Measurements from ENCODE around the gene SH3BP4.

Gene SH3BP4

GRCh38 chr2:234971496-234971895 lies 19.7 kb downstream of the SH3BP4 start:
- Histone ChIP-seq H3K27me3 (no peaks in the 10 kb centered on the region), H3K9me3 (no peaks in the 10 kb centered on the region; the same call in 1 of the 2 replicates), H3K4me1 (peaks cover 2% of the 10 kb centered on the region; the same call in 1 of the 2 replicates), H3K36me3 (peaks cover 2% of the 10 kb centered on the region; the same call in 1 of the 2 replicates), H3K4me3 (ENCODE audit: low read depth, low read length) (no peak overlapping the region)
- DNase-seq = no peak
- TF ChIP-seq, protein P1, sequence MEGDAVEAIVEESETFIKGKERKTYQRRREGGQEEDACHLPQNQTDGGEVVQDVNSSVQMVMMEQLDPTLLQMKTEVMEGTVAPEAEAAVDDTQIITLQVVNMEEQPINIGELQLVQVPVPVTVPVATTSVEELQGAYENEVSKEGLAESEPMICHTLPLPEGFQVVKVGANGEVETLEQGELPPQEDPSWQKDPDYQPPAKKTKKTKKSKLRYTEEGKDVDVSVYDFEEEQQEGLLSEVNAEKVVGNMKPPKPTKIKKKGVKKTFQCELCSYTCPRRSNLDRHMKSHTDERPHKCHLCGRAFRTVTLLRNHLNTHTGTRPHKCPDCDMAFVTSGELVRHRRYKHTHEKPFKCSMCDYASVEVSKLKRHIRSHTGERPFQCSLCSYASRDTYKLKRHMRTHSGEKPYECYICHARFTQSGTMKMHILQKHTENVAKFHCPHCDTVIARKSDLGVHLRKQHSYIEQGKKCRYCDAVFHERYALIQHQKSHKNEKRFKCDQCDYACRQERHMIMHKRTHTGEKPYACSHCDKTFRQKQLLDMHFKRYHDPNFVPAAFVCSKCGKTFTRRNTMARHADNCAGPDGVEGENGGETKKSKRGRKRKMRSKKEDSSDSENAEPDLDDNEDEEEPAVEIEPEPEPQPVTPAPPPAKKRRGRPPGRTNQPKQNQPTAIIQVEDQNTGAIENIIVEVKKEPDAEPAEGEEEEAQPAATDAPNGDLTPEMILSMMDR (IDR thresholded peaks at IDR 0.05; ENCODE audit: low read depth, low read length) = no peak

- Histone ChIP-seq H3K4me3 (ENCODE audit: low read depth, low read length) (no peak overlapping the region), H3K4me1 (peaks cover 2% of the 10 kb centered on the region; the same call in 1 of the 2 replicates), H3K36me3 (peaks cover 2% of the 10 kb centered on the region; the same call in 1 of the 2 replicates), H3K27me3 (no peaks in the 10 kb centered on the region), H3K9me3 (no peaks in the 10 kb centered on the region; the same call in 1 of the 2 replicates)
- TF ChIP-seq, protein P1 (IDR thresholded peaks at IDR 0.05; ENCODE audit: low read depth, low read length) = no peak
- DNase-seq = no peak
Observed at GRCh38 chr2:234973008-234973407, 21.2 kb downstream of the SH3BP4 start.

GRCh38 chr2:234974501-234975385 lies 22.9 kb downstream of the SH3BP4 start:
- TF ChIP-seq, protein P1 (IDR thresholded peaks at IDR 0.05; ENCODE audit: low read depth, low read length) = no peak
- no peak for DNase-seq
- Histone ChIP-seq H3K4me3 (ENCODE audit: low read depth, low read length) (no peak overlapping the region), H3K9me3 (peaks cover 2% of the 10 kb centered on the region), H3K27me3 (no peaks in the 10 kb centered on the region), H3K36me3 (no peaks in the 10 kb centered on the region; the same call in 1 of the 2 replicates), H3K4me1 (peaks cover 2% of the 10 kb centered on the region; the same call in 1 of the 2 replicates)

DNA sequence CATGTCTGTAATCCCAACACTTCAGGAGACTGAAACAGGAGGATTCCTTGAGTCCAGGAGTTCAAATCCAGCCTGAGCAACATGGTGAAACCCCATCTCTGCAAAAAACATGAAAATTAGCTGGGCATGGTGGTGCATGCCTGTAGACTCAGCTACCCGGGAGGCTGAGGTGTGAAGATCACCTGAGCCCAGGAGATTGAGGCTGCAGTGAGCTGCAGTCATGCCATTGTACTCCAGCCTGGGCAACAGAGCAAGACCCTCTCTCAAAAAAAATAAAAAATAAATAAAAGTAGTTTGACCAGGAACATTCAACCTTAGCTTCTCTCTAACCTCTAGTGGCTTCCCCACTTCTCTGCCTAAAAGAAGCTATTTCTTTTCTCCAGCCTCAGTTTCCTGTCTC lies 23.8 kb downstream of the SH3BP4 start:
- no peak overlapping the region for H3K4me3 ChIP-seq (ENCODE audit: low read depth, low read length)
- no peaks in the 10 kb centered on the region; the same call in 1 of the 2 replicates for H3K36me3 ChIP-seq
- H3K4me1 ChIP-seq = no peaks in the 10 kb centered on the region
- no peak for DNase-seq
- no peaks in the 10 kb centered on the region for H3K27me3 ChIP-seq
- peaks cover 2% of the 10 kb centered on the region; the same call in 1 of the 2 replicates for H3K9me3 ChIP-seq
- TF ChIP-seq, protein P1 (IDR thresholded peaks at IDR 0.05; ENCODE audit: low read depth, low read length) = no peak

- TF ChIP-seq, protein P1 (IDR thresholded peaks at IDR 0.05; ENCODE audit: low read depth, low read length) = no peak
- Histone ChIP-seq H3K4me3 (ENCODE audit: low read depth, low read length) (no peak overlapping the region), H3K36me3 (no peaks in the 10 kb centered on the region; the same call in 1 of the 2 replicates), H3K27me3 (no peaks in the 10 kb centered on the region), H3K4me1 (no peaks in the 10 kb centered on the region), H3K9me3 (peaks cover 2% of the 10 kb centered on the region; the same call in 1 of the 2 replicates)
- no peak for DNase-seq
Observed at GRCh38 chr2:234976479-234977227, 24.8 kb downstream of the SH3BP4 start.
